AG09319 (cell line): ENCODE measurements around the gene FGFBP3.

Source experiments
- DNase-seq: peaks from one replicate; pipeline ENCODE4 v3.0.0-alpha.2; 2010; ENCODE audit warnings: low read depth; ENCODE audit errors: extremely low read depth
- TF ChIP-seq, protein P1 (sequence below): IDR thresholded peaks from 2 replicates; pipeline ENCODE4 v1.5.1; 2011; ENCODE audit warnings: low read depth, mild to moderate bottlenecking, inconsistent platforms, low read length, moderate library complexity

Gene FGFBP3

GRCh38 chr10:91919651-91920050 lies 10.4 kb upstream of the FGFBP3 start:
- DNase-seq, result no peak
- TF ChIP-seq, protein P1, sequence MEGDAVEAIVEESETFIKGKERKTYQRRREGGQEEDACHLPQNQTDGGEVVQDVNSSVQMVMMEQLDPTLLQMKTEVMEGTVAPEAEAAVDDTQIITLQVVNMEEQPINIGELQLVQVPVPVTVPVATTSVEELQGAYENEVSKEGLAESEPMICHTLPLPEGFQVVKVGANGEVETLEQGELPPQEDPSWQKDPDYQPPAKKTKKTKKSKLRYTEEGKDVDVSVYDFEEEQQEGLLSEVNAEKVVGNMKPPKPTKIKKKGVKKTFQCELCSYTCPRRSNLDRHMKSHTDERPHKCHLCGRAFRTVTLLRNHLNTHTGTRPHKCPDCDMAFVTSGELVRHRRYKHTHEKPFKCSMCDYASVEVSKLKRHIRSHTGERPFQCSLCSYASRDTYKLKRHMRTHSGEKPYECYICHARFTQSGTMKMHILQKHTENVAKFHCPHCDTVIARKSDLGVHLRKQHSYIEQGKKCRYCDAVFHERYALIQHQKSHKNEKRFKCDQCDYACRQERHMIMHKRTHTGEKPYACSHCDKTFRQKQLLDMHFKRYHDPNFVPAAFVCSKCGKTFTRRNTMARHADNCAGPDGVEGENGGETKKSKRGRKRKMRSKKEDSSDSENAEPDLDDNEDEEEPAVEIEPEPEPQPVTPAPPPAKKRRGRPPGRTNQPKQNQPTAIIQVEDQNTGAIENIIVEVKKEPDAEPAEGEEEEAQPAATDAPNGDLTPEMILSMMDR, result no peak

- TF ChIP-seq, protein P1, result no peak
- DNase-seq, result no peak
These were observed 1.2 kb upstream of the FGFBP3 start for GRCh38 chr10:91910467-91910866.

- no peak for DNase-seq
- TF ChIP-seq, protein P1, result peak; percentile 38
These were observed 759 bp downstream of the FGFBP3 start for GRCh38 chr10:91908337-91909116.

- DNase-seq, result no peak
- TF ChIP-seq, protein P1, result no peak
These were observed 1.4 kb downstream of the FGFBP3 start for GRCh38 chr10:91907914-91908336.

DNA sequence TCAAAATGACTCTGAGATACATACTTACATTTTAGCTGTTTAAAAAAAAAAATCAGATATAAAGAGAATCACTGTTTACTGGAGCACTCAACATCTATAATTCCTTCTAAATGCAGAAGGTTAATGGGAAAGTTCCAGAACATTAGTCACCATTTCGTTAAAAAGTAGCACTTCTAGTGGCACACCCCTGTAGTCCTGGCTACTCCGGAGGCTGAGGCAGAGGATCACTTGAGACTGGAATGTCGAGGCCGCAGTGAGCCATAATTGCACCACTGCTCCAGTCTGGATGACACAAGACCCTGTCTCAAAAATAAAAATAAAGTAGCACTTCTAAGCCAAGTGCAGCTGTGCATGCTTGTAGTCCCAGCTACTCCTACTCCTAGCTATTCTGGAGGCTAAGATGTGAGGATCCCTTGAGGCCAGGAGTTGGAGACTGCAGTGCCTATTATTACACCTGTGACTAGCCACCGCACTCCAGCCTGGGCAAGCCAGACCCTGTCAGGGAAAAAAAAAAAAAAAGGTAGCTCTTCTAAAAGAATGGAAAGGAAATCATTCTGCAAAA lies 2.2 kb downstream of the FGFBP3 start:
- DNase-seq, result no peak
- TF ChIP-seq, protein P1, result no peak

DNA sequence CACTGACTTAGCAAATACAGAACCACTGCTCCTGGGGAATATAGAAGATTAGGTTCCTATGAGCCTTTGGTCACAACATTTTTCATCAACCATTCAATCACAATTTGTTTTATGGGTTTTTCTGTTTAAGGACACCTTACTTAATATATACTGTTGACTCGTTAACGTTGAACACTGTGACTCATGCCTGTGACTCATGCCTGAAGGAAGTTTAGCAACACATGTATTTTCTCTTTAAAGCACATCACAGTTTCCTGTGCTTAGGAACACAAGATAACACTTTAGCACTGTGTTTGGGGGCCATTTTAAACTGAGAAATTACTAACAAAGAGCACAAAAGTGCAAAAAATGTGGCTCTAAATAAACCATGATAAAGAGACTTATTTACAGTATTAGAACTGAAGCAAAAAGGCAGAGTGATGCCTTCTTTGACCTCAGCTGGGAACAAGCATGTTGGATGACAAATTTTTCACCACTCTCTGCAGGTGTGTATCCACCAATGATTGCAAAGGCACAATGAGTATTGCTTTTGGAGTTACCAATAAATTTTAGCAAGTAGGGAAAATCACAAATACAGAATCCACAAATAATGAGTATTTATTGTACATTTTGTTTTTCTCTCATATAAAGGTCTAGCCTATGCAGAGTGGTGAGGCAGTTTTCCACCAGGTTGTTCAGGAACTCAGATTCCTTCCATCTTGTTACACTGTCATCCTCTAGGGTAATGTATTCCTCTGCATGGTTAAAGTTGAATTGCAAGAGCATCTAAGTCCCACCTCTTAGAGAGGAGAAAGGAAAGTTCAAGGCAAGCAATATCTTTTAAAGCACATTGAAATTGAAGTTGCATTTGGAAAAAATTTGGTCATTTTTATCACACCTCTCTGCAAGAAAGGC lies 7.3 kb downstream of the FGFBP3 start:
- DNase-seq, result no peak
- TF ChIP-seq, protein P1, result no peak
